IMR-90 (cell line): Measurements from ENCODE around the gene RFPL1. TPM values are rescaled to one million over a fixed set of nuclear protein-coding genes. Genes with fewer than 3 reads are reported as not detected.
"Not testable (repeated sequence)": the region's sequence is repeated elsewhere in the genome, so short reads cannot be mapped to it uniquely, and the experiment has no call there.

Source experiments
- ATAC-seq: fragments of 200-7000 bp; cut with Tn5 transposase; 2 replicates; pipeline ENCODE4 v1.9.1; 2020; ENCODE audit warnings: low read depth, mild to moderate bottlenecking, moderate library complexity
- BruUV-seq: library from RNA; stranded (reverse); fragments of 400-500 nt; replicated peaks from 2 replicates; lab custom pipeline; 2021; lab: Mats Ljungman, UMichigan
- CTCF ChIA-PET: fragments of 300-600 bp; formaldehyde crosslinking; extraction: SDS; loops from one replicate; lab custom pipeline; 2021; ENCODE audit warnings: antibody characterized with exemption; lab: Yijun Ruan, JAX
- POLR2A ChIA-PET: fragments of 300-600 bp; sonication (Branson Sonifier 250); formaldehyde crosslinking; loops from one replicate; lab custom pipeline; 2022; ENCODE audit warnings: antibody characterized with exemption; ENCODE audit not compliant: unreplicated experiment; lab: Charles Lee
- DNase-seq: peaks from one replicate; pipeline ENCODE4 v3.0.0; 2013
- H2AFZ ChIP-seq: replicated peaks from 2 replicates; pipeline ENCODE3; 2013; ENCODE audit warnings: low read length, mild to moderate bottlenecking; ENCODE audit not compliant: poor library complexity
- H2AK5ac ChIP-seq: 2 replicates; pipeline ENCODE4 v1.6.1; 2013; ENCODE audit warnings: low read depth, low read length, inconsistent platforms
- H2AK9ac ChIP-seq: replicated peaks from 2 replicates; pipeline ENCODE3; 2013; ENCODE audit warnings: mild to moderate bottlenecking, low read depth, low read length, moderate library complexity; ENCODE audit not compliant: poor library complexity
- H2BK120ac ChIP-seq: 2 replicates; pipeline ENCODE4 v1.6.1; 2013; ENCODE audit warnings: low read depth, low read length, inconsistent platforms
- H2BK15ac ChIP-seq: 3 replicates; pipeline ENCODE4 v1.6.1; 2013; ENCODE audit warnings: low read depth, low read length, inconsistent platforms
- H2BK20ac ChIP-seq: 2 replicates; pipeline ENCODE4 v1.6.1; 2013; ENCODE audit warnings: low read depth, mild to moderate bottlenecking, inconsistent platforms, low read length, moderate library complexity
- H2BK5ac ChIP-seq: 2 replicates; pipeline ENCODE4 v1.6.1; 2013; ENCODE audit warnings: mild to moderate bottlenecking, low read depth, low read length, inconsistent platforms; ENCODE audit not compliant: poor library complexity, severe bottlenecking
- H3K14ac ChIP-seq: replicated peaks from 2 replicates; pipeline ENCODE4 v1.6.1; 2013; ENCODE audit warnings: low read depth, low read length, inconsistent platforms
- H3K18ac ChIP-seq: 2 replicates; pipeline ENCODE4 v1.6.1; 2013; ENCODE audit warnings: low read depth, low read length, control low read depth
- H3K23ac ChIP-seq: 2 replicates; pipeline ENCODE4 v1.6.1; 2013; ENCODE audit warnings: low read depth, low read length, inconsistent platforms
- H3K27ac ChIP-seq: 2 replicates; pipeline ENCODE4 v1.5.1; 2013; ENCODE audit warnings: mild to moderate bottlenecking, control low read depth, low read length; ENCODE audit not compliant: insufficient read depth
- H3K27me3 ChIP-seq: 2 replicates; pipeline ENCODE4 v1.6.1; 2013; ENCODE audit warnings: low read length; ENCODE audit not compliant: control insufficient read depth, insufficient read depth
- H3K36me3 ChIP-seq: 2 replicates; pipeline ENCODE4 v1.6.1; 2013; ENCODE audit warnings: low read length, mixed read lengths; ENCODE audit not compliant: control insufficient read depth, insufficient read depth
- H3K4ac ChIP-seq: 2 replicates; pipeline ENCODE4 v1.6.1; 2013; ENCODE audit warnings: low read depth, low read length, inconsistent platforms
- H3K4me1 ChIP-seq: 2 replicates; pipeline ENCODE4 v1.6.1; 2013; ENCODE audit warnings: low read length, mixed read lengths; ENCODE audit not compliant: control insufficient read depth, insufficient read depth
- H3K4me2 ChIP-seq: 2 replicates; pipeline ENCODE4 v1.6.1; 2013; ENCODE audit warnings: low read depth, mild to moderate bottlenecking, control low read depth, low read length, moderate library complexity
- H3K4me3 ChIP-seq: 2 replicates; pipeline ENCODE4 v1.5.1; 2013; ENCODE audit warnings: low read depth, mild to moderate bottlenecking, control low read depth, low read length, moderate library complexity; ENCODE audit not compliant: insufficient read depth
- H3K56ac ChIP-seq: 2 replicates; pipeline ENCODE4 v1.6.1; 2013; ENCODE audit warnings: low read length, inconsistent platforms; ENCODE audit not compliant: insufficient read depth; ENCODE audit errors: extremely low read depth
- H3K79me1 ChIP-seq, 2 experiments: 2 replicates each; pipeline ENCODE4 v1.6.1; 2013; ENCODE audit warnings: low read length in 2 of 2, inconsistent platforms in 1 of 2, low read depth in 1 of 2
- H3K9ac ChIP-seq: 2 replicates; pipeline ENCODE4 v1.6.1; 2013; ENCODE audit warnings: low read depth, low read length, control low read depth
- H3K9me1 ChIP-seq: 2 replicates; pipeline ENCODE4 v1.6.1; 2013; ENCODE audit warnings: low read length, inconsistent platforms; ENCODE audit not compliant: insufficient read depth
- H3K9me3 ChIP-seq: 2 replicates; pipeline ENCODE4 v1.6.1; 2013; ENCODE audit warnings: low read length; ENCODE audit not compliant: control insufficient read depth, insufficient read depth
- H4K20me1 ChIP-seq: 2 replicates; pipeline ENCODE4 v1.6.1; 2013; ENCODE audit warnings: low read length, inconsistent platforms; ENCODE audit not compliant: insufficient read depth
- H4K5ac ChIP-seq: 2 replicates; pipeline ENCODE4 v1.6.1; 2013; ENCODE audit warnings: mild to moderate bottlenecking, low read depth, low read length, control low read depth
- H4K8ac ChIP-seq, 2 experiments: 2 replicates each; pipeline ENCODE4 v1.6.1; 2013; ENCODE audit warnings: low read depth in 2 of 2, low read length in 2 of 2, control low read depth in 1 of 2, inconsistent platforms in 1 of 2
- H4K91ac ChIP-seq: 2 replicates; pipeline ENCODE4 v1.6.1; 2013; ENCODE audit warnings: low read depth, low read length, inconsistent platforms; ENCODE audit not compliant: insufficient read depth
- WGBS, 2 experiments: methylation state at CpG; one replicate each; pipeline versions ENCODE4 v1.1.5 to v1.1.7; 2013; ENCODE audit warnings: missing lambda C conversion rate in 2 of 2; ENCODE audit not compliant: insufficient read length in 1 of 2; ENCODE audit errors: extremely low coverage in 2 of 2; 5-methylcytosine and 5-hydroxymethylcytosine counted together
- dilution Hi-C: fragments of 300-500 bp; cut with HindIII; formaldehyde crosslinking; loops from one replicate; pipeline ENCODE4 v1.14.3; 2018; ENCODE audit warnings: low sequenced_read_pairs; ENCODE audit not compliant: unreplicated experiment
- in situ Hi-C: fragments of 300-500 bp; cut with MboI; formaldehyde crosslinking; loops from 3 replicates; pipeline ENCODE4 v1.14.3; 2019; ENCODE audit warnings: low sequenced_read_pairs, inconsistent platforms, mixed read lengths
- intact Hi-C: fragments of 100-400 bp; cut with micrococcal nuclease; formaldehyde crosslinking; loops from 2 replicates; pipeline ENCODE4 v1.10.0; 2022
- polyA plus RNA-seq, 3 experiments: library from polyadenylated mRNA; depleted of rRNA; stranded (reverse); fragments of >200 nt; gene quantifications; 2 replicates each; pipeline ENCODE4 v1.2.3, GENCODE V29; 2012; ENCODE audit warnings: low replicate concordance in 1 of 3
- total RNA-seq: library from RNA; depleted of rRNA; stranded (reverse); fragments of >200 nt; gene quantifications from 2 replicates; pipeline ENCODE4 v1.2.3, GENCODE V29; 2012

The RFPL1 gene
- total and polyA plus RNA-seq, 2 of the 4 experiments (the other 2 are of a cell fraction), result not detected

GRCh38 chr22:29489127-29489780 is 50.9 kb downstream of the RFPL1 start:
- intact Hi-C loops, H4K91ac ChIP-seq, H3K36me3 ChIP-seq, POLR2A ChIA-PET, H3K4me3 ChIP-seq, H3K9me1 ChIP-seq, DNase-seq, H3K4me1 ChIP-seq, H3K79me1 ChIP-seq, H3K27ac ChIP-seq, BruUV-seq, H2BK120ac ChIP-seq, H2BK5ac ChIP-seq, H2AFZ ChIP-seq, H3K27me3 ChIP-seq, H3K9me3 ChIP-seq, H4K5ac ChIP-seq, ATAC-seq, H4K20me1 ChIP-seq, CTCF ChIA-PET, H3K4ac ChIP-seq, dilution Hi-C loops, H2AK9ac ChIP-seq, H3K56ac ChIP-seq, H3K9ac ChIP-seq, H2BK20ac ChIP-seq, H3K4me2 ChIP-seq, H2BK15ac ChIP-seq, H3K18ac ChIP-seq, H4K8ac ChIP-seq, H2AK5ac ChIP-seq, H3K14ac ChIP-seq, H3K23ac ChIP-seq, in situ Hi-C loops: not testable (repeated sequence)
- WGBS, 2 experiments, result 76% methylated on average over 2 of the region's 8 CpGs; no CpG with 5 or more reads in 1 of the 2 experiments
